ENCODE measurements around the gene TTC23. TPM values are rescaled to one million over a fixed set of nuclear protein-coding genes. Genes with fewer than 3 reads are reported as not detected.

The TTC23 gene
- total and polyA plus RNA-seq, 4 experiments from 2014 or later: 0.45 to 0.79 (median 0.67) TPM; not detected in 1

GRCh38 chr15:99153026-99153535, 96.3 kb downstream of the TTC23 start:
- no peaks in the 10 kb centered on the region for H3K36me3 Mint-ChIP-seq
- POLR2A ChIA-PET (ENCODE audit: partially characterized antibody): no interaction called here
- no peak overlapping the region for H3K4me3 Mint-ChIP-seq
- intact Hi-C loops (cut with micrococcal nuclease): no loop called here
- Histone ChIP-seq H3K4me1 (ENCODE audit: insufficient read depth, low read length) (no peaks in the 10 kb centered on the region), H3K27me3 (ENCODE audit: insufficient read depth, low read length) (no peaks in the 10 kb centered on the region), H3K4me3 (ENCODE audit: low read length in 2 of 2) (no peak overlapping the region), H3K27ac (ENCODE audit: low read depth, low read length) (no peak overlapping the region), H3K9me3 (ENCODE audit: control insufficient read depth in 1 of 2, low read length in 2 of 2) (no peaks in the 10 kb centered on the region), H3K36me3 (ENCODE audit: insufficient read depth, low read length) (no peaks in the 10 kb centered on the region)
- H3K27ac Mint-ChIP-seq: no peak overlapping the region
- peaks cover 0 to 2% of the 10 kb centered on the region in 2 donors for H3K27me3 Mint-ChIP-seq
- no peaks in the 10 kb centered on the region for H3K4me1 Mint-ChIP-seq
- DNase-seq: no peak
- H3K9me3 Mint-ChIP-seq: peaks cover 0 to 1% (median 0%) of the 10 kb centered on the region in 8 donors
- CTCF ChIA-PET (ENCODE audit: partially characterized antibody): no interaction called here

DNA sequence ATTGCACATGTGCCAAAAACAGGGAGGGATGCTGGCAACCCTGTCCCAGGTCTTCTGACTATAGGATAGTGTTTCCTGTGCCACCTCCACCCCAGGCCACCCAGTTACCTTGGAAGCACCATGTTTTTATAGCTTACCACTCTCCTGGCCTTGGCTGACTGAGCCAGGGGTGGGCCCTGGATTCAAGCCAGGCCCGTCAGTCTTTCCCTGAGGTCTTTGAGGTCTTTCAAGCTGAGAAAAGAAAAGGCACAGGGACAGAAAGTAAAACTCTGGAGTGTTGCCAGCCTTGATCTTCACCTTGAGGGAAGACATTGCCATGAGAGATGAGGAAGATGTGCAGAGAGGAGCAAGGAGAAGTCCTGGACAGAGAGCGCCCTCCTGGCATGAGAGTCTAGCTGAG, 98.2 kb downstream of the TTC23 start:
- CTCF ChIA-PET (ENCODE audit: partially characterized antibody): no interaction called here
- intact Hi-C loops (cut with micrococcal nuclease): no loop called here
- no peak overlapping the region for H3K27ac ChIP-seq (ENCODE audit: low read depth, low read length)

GRCh38 chr15:99149366-99149765, 100.0 kb downstream of the TTC23 start:
- Histone ChIP-seq H3K9me3 (ENCODE audit: control insufficient read depth in 1 of 2, low read length in 2 of 2) (no peaks in the 10 kb centered on the region), H3K4me3 (ENCODE audit: low read length in 2 of 2) (no peak overlapping the region), H3K36me3 (ENCODE audit: insufficient read depth, low read length) (no peaks in the 10 kb centered on the region), H3K27me3 (ENCODE audit: insufficient read depth, low read length) (no peaks in the 10 kb centered on the region), H3K27ac (ENCODE audit: low read depth, low read length) (no peak overlapping the region), H3K4me1 (ENCODE audit: insufficient read depth, low read length) (no peaks in the 10 kb centered on the region)
- Mint-ChIP-seq H3K27ac (no peak overlapping the region), H3K36me3 (no peaks in the 10 kb centered on the region), H3K27me3 (peaks cover 0 to 2% of the 10 kb centered on the region in 2 donors), H3K9me3 (peaks cover 0 to 1% (median 0%) of the 10 kb centered on the region in 8 donors), H3K4me3 (no peak overlapping the region), H3K4me1 (no peaks in the 10 kb centered on the region)
- ChIA-PET POLR2A (ENCODE audit: partially characterized antibody) (no interaction called here), CTCF (ENCODE audit: partially characterized antibody) (no interaction called here)
- DNase-seq: no peak
- intact Hi-C loops (cut with micrococcal nuclease): no loop called here

More for the DNA sequence above, 98.2 kb downstream of the TTC23 start:
- no peaks in the 10 kb centered on the region for H3K9me3 ChIP-seq (ENCODE audit: control insufficient read depth in 1 of 2, low read length in 2 of 2)
- Mint-ChIP-seq H3K4me1 (no peaks in the 10 kb centered on the region), H3K36me3 (no peaks in the 10 kb centered on the region), H3K4me3 (no peak overlapping the region), H3K9me3 (peaks cover 0 to 1% (median 0%) of the 10 kb centered on the region in 8 donors), H3K27ac (no peak overlapping the region), H3K27me3 (peaks cover 0 to 2% of the 10 kb centered on the region in 2 donors)
- H3K4me3 ChIP-seq (ENCODE audit: low read length in 2 of 2): no peak overlapping the region
- H3K4me1 ChIP-seq (ENCODE audit: insufficient read depth, low read length): no peaks in the 10 kb centered on the region
- DNase-seq: no peak
- no peaks in the 10 kb centered on the region for H3K36me3 ChIP-seq (ENCODE audit: insufficient read depth, low read length)
- H3K27me3 ChIP-seq (ENCODE audit: insufficient read depth, low read length): no peaks in the 10 kb centered on the region
- POLR2A ChIA-PET (ENCODE audit: partially characterized antibody): no interaction called here

GRCh38 chr15:99148851-99149276, 100.5 kb downstream of the TTC23 start:
- H3K4me1 ChIP-seq (ENCODE audit: insufficient read depth, low read length): no peaks in the 10 kb centered on the region
- CTCF ChIA-PET (ENCODE audit: partially characterized antibody): no interaction called here
- POLR2A ChIA-PET (ENCODE audit: partially characterized antibody): no interaction called here
- no peak overlapping the region for H3K4me3 Mint-ChIP-seq
- peaks cover 0 to 2% of the 10 kb centered on the region in 2 donors for H3K27me3 Mint-ChIP-seq
- H3K27me3 ChIP-seq (ENCODE audit: insufficient read depth, low read length): no peaks in the 10 kb centered on the region
- no peak overlapping the region for H3K27ac Mint-ChIP-seq
- H3K9me3 ChIP-seq (ENCODE audit: control insufficient read depth in 1 of 2, low read length in 2 of 2): no peaks in the 10 kb centered on the region
- no peaks in the 10 kb centered on the region for H3K4me1 Mint-ChIP-seq
- intact Hi-C loops (cut with micrococcal nuclease): no loop called here
- no peaks in the 10 kb centered on the region for H3K36me3 ChIP-seq (ENCODE audit: insufficient read depth, low read length)
- no peak for DNase-seq
- no peaks in the 10 kb centered on the region for H3K36me3 Mint-ChIP-seq
- peaks cover 0 to 1% (median 0%) of the 10 kb centered on the region in 8 donors for H3K9me3 Mint-ChIP-seq
- no peak overlapping the region for H3K4me3 ChIP-seq (ENCODE audit: low read length in 2 of 2)
- no peak overlapping the region for H3K27ac ChIP-seq (ENCODE audit: low read depth, low read length)

GRCh38 chr15:99146661-99147060, 102.7 kb downstream of the TTC23 start:
- peaks cover 0 to 2% of the 10 kb centered on the region in 2 donors for H3K27me3 Mint-ChIP-seq
- no peaks in the 10 kb centered on the region for H3K36me3 Mint-ChIP-seq

DNA sequence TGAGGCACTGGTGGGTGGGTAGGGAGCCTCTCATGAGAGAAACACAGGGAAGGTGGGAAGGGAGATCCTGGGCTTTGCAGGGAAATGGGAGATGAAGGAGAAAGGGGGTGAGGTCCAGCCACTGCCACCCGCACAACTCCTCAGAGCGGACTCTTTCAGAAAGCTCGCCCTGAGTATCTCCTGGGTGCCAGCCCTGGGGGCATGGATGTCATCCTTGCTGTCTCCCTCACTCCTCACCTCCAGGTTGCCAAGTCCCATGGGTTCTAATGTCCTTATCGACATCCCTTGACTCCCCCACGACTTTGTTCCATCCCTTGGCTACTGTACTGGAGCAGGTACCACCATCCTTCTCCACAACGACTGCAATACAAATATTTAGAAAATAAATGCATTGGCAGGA, 103.6 kb downstream of the TTC23 start:
- no peaks in the 10 kb centered on the region for H3K4me1 ChIP-seq (ENCODE audit: insufficient read depth, low read length)
- no peak for DNase-seq
- no peaks in the 10 kb centered on the region for H3K4me1 Mint-ChIP-seq
- POLR2A ChIA-PET (ENCODE audit: partially characterized antibody): no interaction called here
- H3K4me3 ChIP-seq (ENCODE audit: low read length in 2 of 2): no peak overlapping the region
- no peak overlapping the region for H3K27ac Mint-ChIP-seq
- intact Hi-C loops (cut with micrococcal nuclease): no loop called here
- no peaks in the 10 kb centered on the region for H3K9me3 ChIP-seq (ENCODE audit: control insufficient read depth in 1 of 2, low read length in 2 of 2)
- H3K9me3 Mint-ChIP-seq: no peaks in the 10 kb centered on the region
- H3K27me3 Mint-ChIP-seq: peaks cover 0 to 1% of the 10 kb centered on the region in 2 donors
- H3K36me3 Mint-ChIP-seq: no peaks in the 10 kb centered on the region
- no peak overlapping the region for H3K4me3 Mint-ChIP-seq
- CTCF ChIA-PET (ENCODE audit: partially characterized antibody): interaction anchor here (0.9 kb wide), 1 partner anchor 28 kb away, joined by 3 read pairs; no protein-coding TSS in a partner anchor
- H3K27ac ChIP-seq (ENCODE audit: low read depth, low read length): no peak overlapping the region
- no peaks in the 10 kb centered on the region for H3K27me3 ChIP-seq (ENCODE audit: insufficient read depth, low read length)
- H3K36me3 ChIP-seq (ENCODE audit: insufficient read depth, low read length): no peaks in the 10 kb centered on the region

More at GRCh38 chr15:99146661-99147060, 102.7 kb downstream of the TTC23 start:
- no peaks in the 10 kb centered on the region for H3K9me3 ChIP-seq (ENCODE audit: control insufficient read depth in 1 of 2, low read length in 2 of 2)
- intact Hi-C loops (cut with micrococcal nuclease): no loop called here
- no peak for DNase-seq
- ChIA-PET POLR2A (ENCODE audit: partially characterized antibody) (no interaction called here), CTCF (ENCODE audit: partially characterized antibody) (no interaction called here)
- no peak overlapping the region for H3K27ac ChIP-seq (ENCODE audit: low read depth, low read length)
- Mint-ChIP-seq H3K4me1 (no peaks in the 10 kb centered on the region), H3K27ac (no peak overlapping the region), H3K9me3 (no peaks in the 10 kb centered on the region), H3K4me3 (no peak overlapping the region)
- no peak overlapping the region for H3K4me3 ChIP-seq (ENCODE audit: low read length in 2 of 2)
- H3K36me3 ChIP-seq (ENCODE audit: insufficient read depth, low read length): no peaks in the 10 kb centered on the region
- no peaks in the 10 kb centered on the region for H3K4me1 ChIP-seq (ENCODE audit: insufficient read depth, low read length)
- H3K27me3 ChIP-seq (ENCODE audit: insufficient read depth, low read length): no peaks in the 10 kb centered on the region

DNA sequence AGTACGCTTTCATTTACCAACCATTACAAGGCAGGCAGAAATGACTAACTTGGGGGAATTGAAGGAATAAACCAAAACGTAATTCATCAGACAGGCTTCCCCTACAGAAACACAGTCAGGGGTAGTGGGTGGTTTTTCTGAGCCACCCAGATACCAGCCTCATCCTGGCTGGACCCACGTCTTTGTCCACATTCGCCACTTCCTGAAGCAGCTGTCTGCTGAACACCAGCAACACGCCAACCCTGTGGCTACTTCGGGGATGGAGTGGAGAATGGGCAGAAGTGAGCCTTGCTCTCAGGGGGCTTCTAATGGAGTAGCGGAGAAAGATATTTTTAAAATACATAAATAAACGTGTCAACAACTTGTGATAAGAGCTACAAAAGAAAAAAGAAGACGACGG, 104.4 kb downstream of the TTC23 start:
- no peak overlapping the region for H3K4me3 ChIP-seq (ENCODE audit: low read length in 2 of 2)
- intact Hi-C loops (cut with micrococcal nuclease): no loop called here
- Mint-ChIP-seq H3K9me3 (no peaks in the 10 kb centered on the region), H3K36me3 (no peaks in the 10 kb centered on the region), H3K27ac (no peak overlapping the region), H3K4me3 (no peak overlapping the region), H3K27me3 (no peaks in the 10 kb centered on the region), H3K4me1 (no peaks in the 10 kb centered on the region)
- POLR2A ChIA-PET (ENCODE audit: partially characterized antibody): no interaction called here
- CTCF ChIA-PET (ENCODE audit: partially characterized antibody): interaction anchor here (0.9 kb wide), 1 partner anchor 28 kb away, joined by 3 read pairs; no protein-coding TSS in a partner anchor
- no peaks in the 10 kb centered on the region for H3K4me1 ChIP-seq (ENCODE audit: insufficient read depth, low read length)
- H3K27me3 ChIP-seq (ENCODE audit: insufficient read depth, low read length): no peaks in the 10 kb centered on the region
- no peak for DNase-seq
- no peaks in the 10 kb centered on the region for H3K36me3 ChIP-seq (ENCODE audit: insufficient read depth, low read length)
- no peaks in the 10 kb centered on the region for H3K9me3 ChIP-seq (ENCODE audit: control insufficient read depth in 1 of 2, low read length in 2 of 2)
- H3K27ac ChIP-seq (ENCODE audit: low read depth, low read length): no peak overlapping the region

Measured in CD4-positive, alpha-beta memory T cell (primary cell).